ENCODE measurements around the gene LILRB5.

DNA sequence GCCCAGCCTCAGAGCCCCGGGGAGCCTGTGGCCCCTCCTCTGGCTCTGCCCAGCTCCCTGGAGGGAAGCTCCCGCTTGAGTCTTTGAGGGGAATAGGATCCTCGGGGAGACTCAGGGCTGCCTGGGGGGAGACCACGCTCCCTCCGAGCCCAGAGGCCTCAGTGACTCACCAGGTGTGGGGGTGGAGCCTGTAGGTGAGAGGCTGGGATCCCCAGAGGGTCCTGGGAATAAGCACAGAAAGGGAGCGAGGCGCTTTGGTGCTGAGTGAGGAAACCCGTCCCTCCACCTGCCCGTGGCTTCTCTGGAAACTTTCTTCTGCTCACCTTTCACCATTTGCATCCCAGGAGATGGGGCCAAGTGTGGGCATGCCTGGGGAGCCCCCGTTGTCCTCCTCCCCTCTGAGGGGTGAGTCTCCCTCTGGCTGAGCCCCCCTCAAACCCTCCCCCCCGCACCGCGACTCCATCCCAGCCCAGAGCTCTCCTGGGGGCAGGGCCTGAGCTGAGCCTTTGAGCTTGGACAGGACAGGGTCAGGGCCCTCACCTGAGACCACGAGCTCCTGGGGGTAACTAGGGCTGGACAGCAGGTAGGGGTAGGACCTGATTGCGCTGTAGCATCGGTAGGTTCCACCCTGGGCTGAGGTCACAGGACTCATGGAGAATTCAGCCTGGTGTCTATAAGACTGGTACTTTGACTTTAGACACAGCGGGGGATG is 2.7 kb downstream of the LILRB5 start:
- no peak for TF ChIP-seq CTCF (conservative IDR thresholded peaks at IDR 0.05; ENCODE audit: low read depth, low read length)
- TF ChIP-seq EZH2 (IDR thresholded peaks at IDR 0.05; ENCODE audit: low read length, unreplicated experiment): no peak
